Left lung (tissue), 10 donors: ENCODE data around the gene SLC25A12. TPM values are rescaled to one million over a fixed set of nuclear protein-coding genes. Genes with fewer than 3 reads are reported as not detected.
A peak's percentile ranks its signal among the peaks of the same experiment; 100 is the strongest.

ENCODE experiments used
- ATAC-seq: fragments of 200-7000 bp; cut with Tn5 transposase; one replicate; pipeline ENCODE4 v1.9.1; 2020; ENCODE audit warnings: moderate library complexity
- DNase-seq, 4 donors: peaks; one replicate each; pipeline ENCODE4 v3.0.0-alpha.2; 2013 to 2020
- H3K27ac ChIP-seq, 2 donors: fragments of 200-600 bp; sonication (generic) in 1 of 2; one replicate each; pipeline versions ENCODE4 v1.5.0 to v1.8.0; 2020 to 2021
- H3K27me3 ChIP-seq, 2 donors: fragments of 200-600 bp; sonication (generic) in 1 of 2; one replicate each; pipeline versions ENCODE4 v1.5.0 to v1.8.0; 2020 to 2021
- H3K36me3 ChIP-seq, 2 donors: fragments of 200-600 bp; sonication (generic) in 1 of 2; one replicate each; pipeline versions ENCODE4 v1.5.0 to v1.8.0; 2020 to 2021
- H3K4me1 ChIP-seq, 2 donors: fragments of 200-600 bp; one replicate each; pipeline ENCODE4 v1.8.0; 2021
- H3K4me3 ChIP-seq, 2 donors: fragments of 200-600 bp; sonication (generic) in 1 of 2; one replicate each; pipeline versions ENCODE4 v1.5.0 to v1.8.0; 2020 to 2021; ENCODE audit warnings: mild to moderate bottlenecking in 1 of 2
- H3K9me3 ChIP-seq, 2 donors: fragments of 200-600 bp; sonication (generic) in 1 of 2; one replicate each; pipeline versions ENCODE4 v1.5.0 to v1.8.0; 2020 to 2021
- CTCF ChIP-seq, 2 donors: fragments of 200-600 bp; sonication (generic) in 1 of 2; IDR thresholded peaks; one replicate each; pipeline versions ENCODE4 v1.5.0 to v1.8.0; 2021; ENCODE audit warnings: antibody characterized with exemption in 2 of 2
- intact Hi-C, 2 donors: fragments of 100-400 bp; cut with DNase I; formaldehyde crosslinking; loops; one replicate each; pipeline versions ENCODE4 v1.11.2 to v1.14.2; 2022
- polyA plus RNA-seq, 6 donors: library from polyadenylated mRNA; unstranded; fragments of 120-200 nt; gene quantifications; one replicate each; pipeline ENCODE4 v1.2.1, GENCODE V29; 2013; ENCODE audit not compliant: insufficient read length in 6 of 6
- total RNA-seq, 2 donors: library from RNA; stranded (reverse); fragmentation: NEBNext Ultra II Directional; extraction: Animal tissue kit (Norgen Biotek cat#: 25700); gene quantifications; one replicate each; pipeline ENCODE4 v1.2.1, GENCODE V29; 2021
- donor health status: DM: no; HTN: yes; CAD: no.
- donor health status: DM: no; HTN: no; CAD: no.

SLC25A12 gene
- total and polyA plus RNA-seq, 8 donors: 10.1 to 32.2 (median 25.5) TPM

GRCh38 chr2:171930385-171930784, 36.3 kb upstream of the SLC25A12 start:
- Histone ChIP-seq H3K9me3 (no peaks in the 10 kb centered on the region), H3K36me3 (peaks cover 0 to 35% of the 10 kb centered on the region in 2 donors), H3K4me1 (peaks cover 0 to 3% of the 10 kb centered on the region in 2 donors), H3K27ac (no peak overlapping the region), H3K4me3 (no peak overlapping the region), H3K27me3 (no peaks in the 10 kb centered on the region)
- intact Hi-C loops: no loop called here
- no peak for TF ChIP-seq CTCF (IDR thresholded peaks at IDR 0.05)
- DNase-seq (no peak), ATAC-seq (no peak)

GRCh38 chr2:171924170-171924942, 30.3 kb upstream of the SLC25A12 start:
- Histone ChIP-seq H3K36me3 (peaks cover 0 to 23% of the 10 kb centered on the region in 2 donors), H3K4me1 (peaks cover 7 to 36% of the 10 kb centered on the region in 2 donors), H3K27me3 (no peaks in the 10 kb centered on the region), H3K9me3 (no peaks in the 10 kb centered on the region), H3K27ac (peak overlapping the region in 1 of 2 donors; percentile 9), H3K4me3 (no peak overlapping the region)
- DNase-seq (no peak), ATAC-seq (no peak)
- TF ChIP-seq CTCF (IDR thresholded peaks at IDR 0.05): no peak
- intact Hi-C loops: no loop called here

GRCh38 chr2:171923206-171923605, 29.2 kb upstream of the SLC25A12 start:
- no peak for TF ChIP-seq CTCF (IDR thresholded peaks at IDR 0.05)
- intact Hi-C loops: no loop called here
- Histone ChIP-seq H3K36me3 (peaks cover 0 to 23% of the 10 kb centered on the region in 2 donors), H3K27me3 (no peaks in the 10 kb centered on the region), H3K4me3 (peak overlapping the region; percentile 71 to 74), H3K4me1 (peaks cover 7 to 36% of the 10 kb centered on the region in 2 donors), H3K27ac (peak overlapping the region; percentile 94), H3K9me3 (no peaks in the 10 kb centered on the region)
- DNase-seq: peak in 2 of 4 donors; percentile 20 to 39
- peak; percentile 33 for ATAC-seq

GRCh38 chr2:171922230-171923022, 28.4 kb upstream of the SLC25A12 start, which contains the start of gene HAT1:
Gene HAT1 (plus strand): TSS chr2:171922461. CDS start chr2:171922501, 40 bp downstream.
- H3K4me1 ChIP-seq: peaks cover 7 to 36% of the 10 kb centered on the region in 2 donors
- H3K27ac ChIP-seq: peak within 1 kb of the TSS; percentile 94
- TF ChIP-seq CTCF (IDR thresholded peaks at IDR 0.05): no peak
- intact Hi-C loops: no loop called here
- H3K27me3 ChIP-seq: no peaks in the 10 kb centered on the region
- H3K4me3 ChIP-seq: peak within 1 kb of the TSS; percentile 71 to 74
- ATAC-seq (peak; percentile 99), DNase-seq (peak; percentile 98 to 99 (median 98))
- H3K9me3 ChIP-seq: no peaks in the 10 kb centered on the region
- H3K36me3 ChIP-seq: peaks cover 0 to 17% of the 10 kb centered on the region in 2 donors

GRCh38 chr2:171921970-171922229, 27.9 kb upstream of the SLC25A12 start:
- intact Hi-C loops: no loop called here
- Histone ChIP-seq H3K27ac (peak overlapping the region; percentile 69 to 94), H3K4me1 (peaks cover 7 to 36% of the 10 kb centered on the region in 2 donors), H3K36me3 (peaks cover 0 to 11% of the 10 kb centered on the region in 2 donors), H3K9me3 (no peaks in the 10 kb centered on the region), H3K27me3 (no peaks in the 10 kb centered on the region), H3K4me3 (peak overlapping the region; percentile 71 to 74)
- DNase-seq (no peak), ATAC-seq (no peak)
- no peak for TF ChIP-seq CTCF (IDR thresholded peaks at IDR 0.05)
